ENCODE data around the gene RHBDD1.

GRCh38 chr2:227007940-227008339 is 172.1 kb downstream of the RHBDD1 start:
- TF ChIP-seq, protein P1, sequence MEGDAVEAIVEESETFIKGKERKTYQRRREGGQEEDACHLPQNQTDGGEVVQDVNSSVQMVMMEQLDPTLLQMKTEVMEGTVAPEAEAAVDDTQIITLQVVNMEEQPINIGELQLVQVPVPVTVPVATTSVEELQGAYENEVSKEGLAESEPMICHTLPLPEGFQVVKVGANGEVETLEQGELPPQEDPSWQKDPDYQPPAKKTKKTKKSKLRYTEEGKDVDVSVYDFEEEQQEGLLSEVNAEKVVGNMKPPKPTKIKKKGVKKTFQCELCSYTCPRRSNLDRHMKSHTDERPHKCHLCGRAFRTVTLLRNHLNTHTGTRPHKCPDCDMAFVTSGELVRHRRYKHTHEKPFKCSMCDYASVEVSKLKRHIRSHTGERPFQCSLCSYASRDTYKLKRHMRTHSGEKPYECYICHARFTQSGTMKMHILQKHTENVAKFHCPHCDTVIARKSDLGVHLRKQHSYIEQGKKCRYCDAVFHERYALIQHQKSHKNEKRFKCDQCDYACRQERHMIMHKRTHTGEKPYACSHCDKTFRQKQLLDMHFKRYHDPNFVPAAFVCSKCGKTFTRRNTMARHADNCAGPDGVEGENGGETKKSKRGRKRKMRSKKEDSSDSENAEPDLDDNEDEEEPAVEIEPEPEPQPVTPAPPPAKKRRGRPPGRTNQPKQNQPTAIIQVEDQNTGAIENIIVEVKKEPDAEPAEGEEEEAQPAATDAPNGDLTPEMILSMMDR (IDR thresholded peaks at IDR 0.05): no peak
- no peak for TF ChIP-seq POLR2A (IDR thresholded peaks at IDR 0.05)

Measured in lower leg skin (tissue), 3 donors.